Body of pancreas (tissue), 4 donors: ENCODE data around the gene DGKQ.

Source experiments
- POLR2A ChIP-seq, 3 donors: fragments of 450-650 bp; IDR thresholded peaks; one replicate each; pipeline ENCODE4 v1.6.1; 2016; ENCODE audit warnings: antibody characterized with exemption in 3 of 3, mild to moderate bottlenecking in 2 of 3
- TF ChIP-seq, protein P1 (sequence below), 7 experiments: fragments of 450-650 bp in 4 of 7; fragments of 200-600 bp in 3 of 7; sonication (generic) in 3 of 7; IDR thresholded peaks; one replicate each; pipeline ENCODE4 v1.5.1; 2016 to 2019; ENCODE audit warnings: antibody characterized with exemption in 7 of 7

DNA sequence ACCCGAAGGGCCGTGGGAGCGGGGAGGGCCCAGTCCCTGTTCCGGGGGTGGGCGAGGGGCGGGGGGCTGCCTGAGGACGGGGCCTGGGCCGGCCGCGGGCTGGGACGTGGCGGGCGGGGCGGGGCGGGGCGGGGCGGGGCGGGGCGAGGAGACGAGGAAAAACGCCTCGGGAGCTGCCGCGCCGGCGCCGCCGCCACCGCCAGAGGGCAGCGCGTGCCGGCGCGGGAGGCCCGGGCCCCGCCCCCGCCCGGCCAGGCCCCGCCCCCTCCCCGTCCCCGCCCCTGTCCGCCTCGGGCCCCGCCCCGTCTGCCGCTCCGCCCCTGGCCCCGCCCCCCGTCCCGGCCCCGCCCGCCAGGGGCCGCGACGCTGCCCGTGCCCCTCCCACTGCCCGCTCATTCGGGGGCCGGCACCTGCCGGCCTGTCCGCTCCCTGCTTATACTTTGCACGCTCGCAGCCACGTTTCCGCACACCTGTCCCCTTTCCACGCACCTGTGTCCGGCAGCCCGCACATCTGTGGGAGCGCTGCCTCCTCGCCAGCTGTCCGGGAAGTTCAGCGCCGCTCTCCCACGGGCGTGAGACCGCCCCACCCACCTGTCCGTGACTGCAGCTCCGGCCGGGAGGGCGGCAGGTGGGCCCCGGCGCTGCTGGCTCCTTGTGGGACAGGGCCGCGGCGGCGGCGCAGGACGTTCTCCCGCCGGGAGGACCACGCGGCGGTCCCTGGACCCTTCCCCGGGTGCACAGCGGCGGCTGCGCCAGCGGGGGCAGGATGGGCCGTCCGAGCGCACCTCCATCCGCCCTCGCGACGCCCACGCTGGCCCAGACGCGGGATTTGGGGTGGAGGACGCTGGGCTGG is 36.4 kb upstream of the DGKQ start:
- TF ChIP-seq, protein P1, sequence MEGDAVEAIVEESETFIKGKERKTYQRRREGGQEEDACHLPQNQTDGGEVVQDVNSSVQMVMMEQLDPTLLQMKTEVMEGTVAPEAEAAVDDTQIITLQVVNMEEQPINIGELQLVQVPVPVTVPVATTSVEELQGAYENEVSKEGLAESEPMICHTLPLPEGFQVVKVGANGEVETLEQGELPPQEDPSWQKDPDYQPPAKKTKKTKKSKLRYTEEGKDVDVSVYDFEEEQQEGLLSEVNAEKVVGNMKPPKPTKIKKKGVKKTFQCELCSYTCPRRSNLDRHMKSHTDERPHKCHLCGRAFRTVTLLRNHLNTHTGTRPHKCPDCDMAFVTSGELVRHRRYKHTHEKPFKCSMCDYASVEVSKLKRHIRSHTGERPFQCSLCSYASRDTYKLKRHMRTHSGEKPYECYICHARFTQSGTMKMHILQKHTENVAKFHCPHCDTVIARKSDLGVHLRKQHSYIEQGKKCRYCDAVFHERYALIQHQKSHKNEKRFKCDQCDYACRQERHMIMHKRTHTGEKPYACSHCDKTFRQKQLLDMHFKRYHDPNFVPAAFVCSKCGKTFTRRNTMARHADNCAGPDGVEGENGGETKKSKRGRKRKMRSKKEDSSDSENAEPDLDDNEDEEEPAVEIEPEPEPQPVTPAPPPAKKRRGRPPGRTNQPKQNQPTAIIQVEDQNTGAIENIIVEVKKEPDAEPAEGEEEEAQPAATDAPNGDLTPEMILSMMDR (IDR thresholded peaks at IDR 0.05), result peak in 4 of 7 experiments; percentile 11 to 38 (median 30)
- TF ChIP-seq POLR2A (IDR thresholded peaks at IDR 0.05), result peak; percentile 58 to 76 (median 65)
